ENCODE results near the gene HOMER1. TPM values are rescaled to one million over a fixed set of nuclear protein-coding genes. Genes with fewer than 3 reads are reported as not detected.

Gene HOMER1
- total and polyA plus RNA-seq, 2 of the 4 experiments (the other 2 are of a cell fraction): 1.9 to 6.8 TPM

- no peaks in the 10 kb centered on the region for H3K9me3 ChIP-seq (ENCODE audit: control insufficient read depth, insufficient read depth, low read length)
- H3K4ac ChIP-seq (ENCODE audit: low read depth, low read length): no peak overlapping the region
- dilution Hi-C loops (cut with HindIII; ENCODE audit: low sequenced_read_pairs, unreplicated experiment): no loop called here
- no peak overlapping the region for H2BK20ac ChIP-seq (ENCODE audit: low read depth, low read length)
- no peaks in the 10 kb centered on the region for H3K79me1 ChIP-seq (ENCODE audit: low read depth in 1 of 2, low read length in 2 of 2)
- no peak overlapping the region for H2BK120ac ChIP-seq (ENCODE audit: low read depth, low read length)
- no peak overlapping the region for H2AK5ac ChIP-seq (ENCODE audit: low read depth, low read length)
- in situ Hi-C loops (cut with MboI; ENCODE audit: low sequenced_read_pairs): no loop called here
- no peaks in the 10 kb centered on the region for H3K36me3 ChIP-seq (ENCODE audit: control insufficient read depth, insufficient read depth, low read length)
- no peak overlapping the region for H2BK5ac ChIP-seq (ENCODE audit: low read depth, low read length, poor library complexity, severe bottlenecking)
- ChIA-PET CTCF (no interaction called here), POLR2A (ENCODE audit: unreplicated experiment) (no interaction called here)
- no peak overlapping the region for H3K18ac ChIP-seq (ENCODE audit: low read depth, low read length)
- no peak overlapping the region for H4K5ac ChIP-seq (ENCODE audit: low read depth, low read length)
- H3K4me3 ChIP-seq (ENCODE audit: insufficient read depth, low read depth, low read length): no peak overlapping the region
- H2BK15ac ChIP-seq (ENCODE audit: low read depth, low read length): no peak overlapping the region
- H4K20me1 ChIP-seq (ENCODE audit: insufficient read depth, low read length): no peaks in the 10 kb centered on the region
- no peaks in the 10 kb centered on the region for H3K4me1 ChIP-seq (ENCODE audit: control insufficient read depth, insufficient read depth, low read length)
- H4K91ac ChIP-seq (ENCODE audit: insufficient read depth, low read depth, low read length): no peak overlapping the region
- no peak overlapping the region for H3K14ac ChIP-seq (replicated peaks; ENCODE audit: low read depth, low read length)
- H2AFZ ChIP-seq (replicated peaks; ENCODE audit: low read length, poor library complexity): no peak overlapping the region
- H3K4me2 ChIP-seq (ENCODE audit: low read depth, low read length): no peak overlapping the region
- BruUV-seq (replicated peaks): no TSS peak
- intact Hi-C loops (cut with micrococcal nuclease): loop anchor here (5.0 kb wide), 1 partner anchor 403 kb away; no protein-coding TSS in a partner anchor
- no peak overlapping the region for H3K9ac ChIP-seq (ENCODE audit: low read depth, low read length)
- no peak overlapping the region for H3K23ac ChIP-seq (ENCODE audit: low read depth, low read length)
- H4K8ac ChIP-seq (ENCODE audit: low read depth in 2 of 2, low read length in 2 of 2): no peak overlapping the region
- ATAC-seq (ENCODE audit: low read depth) (peak; percentile 57; the same call in 1 of the 2 replicates), DNase-seq (peak; percentile 5)
- no peak overlapping the region for H3K56ac ChIP-seq (ENCODE audit: extremely low read depth, insufficient read depth, low read length)
- no peak overlapping the region for H3K27ac ChIP-seq (ENCODE audit: insufficient read depth, low read length)
- TF ChIP-seq CTCF (conservative IDR thresholded peaks at IDR 0.05; ENCODE audit: low read depth, low read length): peak; percentile 38
- TF ChIP-seq RAD21 (IDR thresholded peaks at IDR 0.05; ENCODE audit: low read length): peak; percentile 45
- no peak for TF ChIP-seq USF2 (IDR thresholded peaks at IDR 0.05; ENCODE audit: low read depth, low read length)
- peak; percentile 35 for TF ChIP-seq SMC3 (IDR thresholded peaks at IDR 0.05; ENCODE audit: low read depth, low read length)
- H3K27me3 ChIP-seq (ENCODE audit: control insufficient read depth, insufficient read depth, low read length): peaks cover 6% of the 10 kb centered on the region
- WGBS, 2 experiments (ENCODE audit: extremely low coverage in 2 of 2, insufficient read length in 1 of 2): no CpG with 5 or more reads among the region's 4 CpGs
- H2AK9ac ChIP-seq (replicated peaks; ENCODE audit: low read depth, low read length, poor library complexity): no peak overlapping the region
- no peaks in the 10 kb centered on the region for H3K9me1 ChIP-seq (ENCODE audit: insufficient read depth, low read length)
These were observed 21.7 kb upstream of the HOMER1 start for GRCh38 chr5:79535477-79536192.
